Smooth muscle cell (in vitro differentiated cells): ENCODE measurements around the gene FGF21. TPM values are rescaled to one million over a fixed set of nuclear protein-coding genes. Genes with fewer than 3 reads are reported as not detected.

Experiments used
- DNase-seq: peaks from one replicate; lab custom pipeline; 2025; ENCODE audit not compliant: unreplicated experiment; lab: John Stamatoyannopoulos, UW
- H2AFZ ChIP-seq: fragments of 200-600 bp; sonication (generic); 2 replicates; pipeline ENCODE4 v1.6.0; 2016; ENCODE audit warnings: antibody characterized with exemption, low read depth, mild to moderate bottlenecking
- H3F3A ChIP-seq: fragments of 200-600 bp; sonication (generic); 2 replicates; pipeline ENCODE4 v1.6.0; 2017; ENCODE audit warnings: antibody characterized with exemption, low read depth
- H3K27ac ChIP-seq: fragments of 200-600 bp; sonication (generic); 2 replicates; pipeline ENCODE4 v1.5.1; 2016; ENCODE audit warnings: low read depth, mild to moderate bottlenecking
- H3K27me3 ChIP-seq: fragments of 200-600 bp; sonication (generic); 2 replicates; pipeline ENCODE4 v1.6.1; 2016; ENCODE audit warnings: low read depth, mild to moderate bottlenecking
- H3K36me3 ChIP-seq: fragments of 200-600 bp; sonication (generic); 2 replicates; pipeline ENCODE4 v1.5.1; 2016; ENCODE audit warnings: low read depth
- H3K4me1 ChIP-seq: fragments of 200-600 bp; sonication (generic); 2 replicates; pipeline ENCODE4 v1.5.1; 2016; ENCODE audit warnings: low read depth
- H3K4me2 ChIP-seq: fragments of 200-600 bp; sonication (generic); 2 replicates; pipeline ENCODE4 v1.6.0; 2016; ENCODE audit warnings: mild to moderate bottlenecking
- H3K4me3 ChIP-seq: fragments of 200-600 bp; sonication (generic); 2 replicates; pipeline ENCODE4 v1.5.1; 2016; ENCODE audit warnings: mild to moderate bottlenecking
- H3K79me2 ChIP-seq: fragments of 200-600 bp; sonication (generic); 2 replicates; pipeline ENCODE4 v1.6.0; 2016; ENCODE audit warnings: low read depth, mild to moderate bottlenecking
- H3K9ac ChIP-seq: fragments of 200-600 bp; sonication (generic); 2 replicates; pipeline ENCODE4 v1.6.0; 2016; ENCODE audit warnings: low read depth
- H3K9me3 ChIP-seq: fragments of 200-600 bp; sonication (generic); replicated peaks from 2 replicates; pipeline ENCODE4 v1.5.1; 2016; ENCODE audit warnings: low read depth
- H4K20me1 ChIP-seq: fragments of 200-600 bp; sonication (generic); 2 replicates; pipeline ENCODE4 v1.6.0; 2016; ENCODE audit warnings: low read depth
- WGBS: methylation state at CpG from one replicate; pipeline ENCODE4 v1.1.7; 2016; ENCODE audit warnings: low lambda C conversion rate; 5-methylcytosine and 5-hydroxymethylcytosine counted together
- polyA plus RNA-seq: library from polyadenylated mRNA; unstranded; fragments of >200 nt; fragmentation: Nextera tagmentation; extraction: Ambion mirVana; gene quantifications from 2 replicates; pipeline ENCODE4 v1.2.1, GENCODE V29; 2016
- total RNA-seq: library from RNA; depleted of rRNA; stranded (reverse); fragments of >200 nt; gene quantifications from 2 replicates; pipeline ENCODE4 v1.2.3, GENCODE V29; 2014
- TF ChIP-seq, protein P1 (sequence below): fragments of 200-600 bp; sonication (generic); IDR thresholded peaks from 2 replicates; pipeline ENCODE4 v1.5.1; 2017; ENCODE audit warnings: borderline replicate concordance, mild to moderate bottlenecking, antibody characterized with exemption; ENCODE audit not compliant: insufficient read depth, poor library complexity, severe bottlenecking

FGF21 gene
- total and polyA plus RNA-seq, 2 experiments from 2014 or later: not detected

DNA sequence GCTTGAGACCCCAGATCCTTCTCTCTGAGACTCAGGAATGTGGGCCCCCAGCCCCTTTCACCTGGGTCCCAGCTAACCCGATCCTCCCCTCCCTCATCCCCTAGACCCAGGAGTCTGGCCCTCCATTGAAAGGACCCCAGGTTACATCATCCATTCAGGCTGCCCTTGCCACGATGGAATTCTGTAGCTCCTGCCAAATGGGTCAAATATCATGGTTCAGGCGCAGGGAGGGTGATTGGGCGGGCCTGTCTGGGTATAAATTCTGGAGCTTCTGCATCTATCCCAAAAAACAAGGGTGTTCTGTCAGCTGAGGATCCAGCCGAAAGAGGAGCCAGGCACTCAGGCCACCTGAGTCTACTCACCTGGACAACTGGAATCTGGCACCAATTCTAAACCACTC, 463 bp downstream of the FGF21 start:
- H2AFZ ChIP-seq: no peak overlapping the region
- H3K4me3 ChIP-seq: no peak overlapping the region
- DNase-seq: no peak
- no peak overlapping the region for H3K4me2 ChIP-seq
- H4K20me1 ChIP-seq: no peaks in the 10 kb centered on the region
- peaks cover 3% of the 10 kb centered on the region for H3F3A ChIP-seq
- H3K27ac ChIP-seq: no peak overlapping the region
- H3K36me3 ChIP-seq: no peaks in the 10 kb centered on the region
- peaks cover 15% of the 10 kb centered on the region for H3K27me3 ChIP-seq
- peaks cover 3% of the 10 kb centered on the region for H3K4me1 ChIP-seq
- no peak overlapping the region for H3K9ac ChIP-seq
- WGBS: 96% methylated on average over 5 of the region's 5 CpGs
- TF ChIP-seq, protein P1, sequence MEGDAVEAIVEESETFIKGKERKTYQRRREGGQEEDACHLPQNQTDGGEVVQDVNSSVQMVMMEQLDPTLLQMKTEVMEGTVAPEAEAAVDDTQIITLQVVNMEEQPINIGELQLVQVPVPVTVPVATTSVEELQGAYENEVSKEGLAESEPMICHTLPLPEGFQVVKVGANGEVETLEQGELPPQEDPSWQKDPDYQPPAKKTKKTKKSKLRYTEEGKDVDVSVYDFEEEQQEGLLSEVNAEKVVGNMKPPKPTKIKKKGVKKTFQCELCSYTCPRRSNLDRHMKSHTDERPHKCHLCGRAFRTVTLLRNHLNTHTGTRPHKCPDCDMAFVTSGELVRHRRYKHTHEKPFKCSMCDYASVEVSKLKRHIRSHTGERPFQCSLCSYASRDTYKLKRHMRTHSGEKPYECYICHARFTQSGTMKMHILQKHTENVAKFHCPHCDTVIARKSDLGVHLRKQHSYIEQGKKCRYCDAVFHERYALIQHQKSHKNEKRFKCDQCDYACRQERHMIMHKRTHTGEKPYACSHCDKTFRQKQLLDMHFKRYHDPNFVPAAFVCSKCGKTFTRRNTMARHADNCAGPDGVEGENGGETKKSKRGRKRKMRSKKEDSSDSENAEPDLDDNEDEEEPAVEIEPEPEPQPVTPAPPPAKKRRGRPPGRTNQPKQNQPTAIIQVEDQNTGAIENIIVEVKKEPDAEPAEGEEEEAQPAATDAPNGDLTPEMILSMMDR: no peak
- no peaks in the 10 kb centered on the region for H3K9me3 ChIP-seq
- H3K79me2 ChIP-seq: no peaks in the 10 kb centered on the region

DNA sequence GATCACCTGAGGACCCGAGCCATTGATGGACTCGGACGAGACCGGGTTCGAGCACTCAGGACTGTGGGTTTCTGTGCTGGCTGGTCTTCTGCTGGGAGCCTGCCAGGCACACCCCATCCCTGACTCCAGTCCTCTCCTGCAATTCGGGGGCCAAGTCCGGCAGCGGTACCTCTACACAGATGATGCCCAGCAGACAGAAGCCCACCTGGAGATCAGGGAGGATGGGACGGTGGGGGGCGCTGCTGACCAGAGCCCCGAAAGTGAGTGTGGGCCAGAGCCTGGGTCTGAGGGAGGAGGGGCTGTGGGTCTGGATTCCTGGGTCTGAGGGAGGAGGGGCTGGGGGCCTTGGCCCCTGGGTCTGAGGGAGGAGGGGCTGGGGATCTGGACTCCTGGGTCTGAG, 888 bp downstream of the FGF21 start:
- peaks cover 3% of the 10 kb centered on the region for H3K4me1 ChIP-seq
- H3K79me2 ChIP-seq: no peaks in the 10 kb centered on the region
- H3K4me2 ChIP-seq: no peak overlapping the region
- no peaks in the 10 kb centered on the region for H3K36me3 ChIP-seq
- H4K20me1 ChIP-seq: no peaks in the 10 kb centered on the region
- no peak overlapping the region for H3K9ac ChIP-seq
- no peak overlapping the region for H2AFZ ChIP-seq
- no peak overlapping the region for H3K27ac ChIP-seq
- TF ChIP-seq, protein P1: no peak
- H3K9me3 ChIP-seq: no peaks in the 10 kb centered on the region
- peaks cover 19% of the 10 kb centered on the region for H3K27me3 ChIP-seq
- WGBS: 93% methylated on average over 11 of the region's 11 CpGs
- H3F3A ChIP-seq: peaks cover 3% of the 10 kb centered on the region
- DNase-seq: no peak
- H3K4me3 ChIP-seq: no peak overlapping the region

DNA sequence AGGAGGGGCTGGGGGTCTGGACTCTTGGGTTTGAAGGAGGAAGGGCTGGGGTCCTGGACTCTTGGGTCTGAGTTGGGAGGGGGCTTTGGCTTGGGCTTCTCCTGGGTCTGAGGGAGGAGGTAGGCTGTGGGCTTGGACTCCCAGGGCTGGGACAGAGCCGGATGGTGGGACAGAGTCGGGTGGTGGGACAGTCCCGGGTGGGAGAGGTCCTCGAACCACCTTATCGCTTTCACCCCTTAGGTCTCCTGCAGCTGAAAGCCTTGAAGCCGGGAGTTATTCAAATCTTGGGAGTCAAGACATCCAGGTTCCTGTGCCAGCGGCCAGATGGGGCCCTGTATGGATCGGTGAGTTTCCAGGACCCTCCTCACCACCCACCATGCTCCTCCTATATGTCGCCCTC, 1.4 kb downstream of the FGF21 start:
- Histone ChIP-seq H3K9me3 (no peaks in the 10 kb centered on the region), H4K20me1 (no peaks in the 10 kb centered on the region), H3K4me2 (no peak overlapping the region), H3K4me1 (peaks cover 3% of the 10 kb centered on the region), H2AFZ (no peak overlapping the region), H3F3A (peaks cover 3% of the 10 kb centered on the region), H3K36me3 (no peaks in the 10 kb centered on the region), H3K27me3 (peaks cover 24% of the 10 kb centered on the region), H3K4me3 (no peak overlapping the region), H3K79me2 (no peaks in the 10 kb centered on the region), H3K27ac (no peak overlapping the region), H3K9ac (no peak overlapping the region)
- DNase-seq: no peak
- TF ChIP-seq, protein P1: no peak
- 89% methylated on average over 4 of the region's 9 CpGs for WGBS

DNA sequence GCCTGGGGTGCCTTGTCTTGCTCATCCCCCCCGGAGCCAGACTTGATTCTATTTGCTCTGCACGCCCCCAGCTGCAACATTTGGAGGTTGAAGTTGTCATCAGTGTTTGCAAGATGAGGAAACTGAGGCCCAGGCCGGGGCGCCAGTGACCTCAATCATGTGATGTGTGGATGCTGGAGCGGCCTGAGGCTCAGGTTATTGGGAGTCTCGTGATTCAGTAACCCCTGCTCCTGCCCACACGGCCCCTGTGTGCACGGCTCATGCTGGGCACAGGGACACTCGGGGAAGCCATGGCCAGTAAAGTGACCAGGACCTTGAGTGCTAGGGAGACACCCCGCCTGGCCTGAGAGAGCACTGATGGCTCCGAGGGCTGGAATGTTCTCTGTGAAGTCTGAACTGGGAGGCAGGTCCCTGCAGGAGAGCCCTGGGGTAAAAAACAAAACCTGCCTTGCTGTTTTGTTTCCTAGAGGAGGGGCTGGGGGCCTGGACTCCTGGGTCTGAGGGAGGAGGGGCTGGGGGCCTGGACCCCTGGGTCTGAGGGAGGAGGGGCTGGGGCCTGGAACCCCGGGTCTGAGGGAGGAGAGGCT, 1.9 kb downstream of the FGF21 start:
- Histone ChIP-seq H3K36me3 (no peaks in the 10 kb centered on the region), H3K4me1 (peaks cover 3% of the 10 kb centered on the region), H2AFZ (no peak overlapping the region), H3K9me3 (no peaks in the 10 kb centered on the region), H3K9ac (no peak overlapping the region), H3K79me2 (no peaks in the 10 kb centered on the region), H3K27me3 (peaks cover 22% of the 10 kb centered on the region), H4K20me1 (no peaks in the 10 kb centered on the region), H3K4me3 (no peak overlapping the region), H3K4me2 (no peak overlapping the region), H3K27ac (no peak overlapping the region), H3F3A (peaks cover 1% of the 10 kb centered on the region)
- TF ChIP-seq, protein P1: no peak
- WGBS: 98% methylated on average over 12 of the region's 12 CpGs
- DNase-seq: no peak
